Ishikawa (cell line): Measurements from ENCODE around the gene CHST10.

Source experiments
- CEBPB ChIP-seq: IDR thresholded peaks from 2 replicates; pipeline ENCODE4 v1.6.1; 2012
- CREB1 ChIP-seq: IDR thresholded peaks from 2 replicates; pipeline ENCODE4 v1.6.1; 2012; ENCODE audit warnings: low read depth
- EGR1 ChIP-seq: IDR thresholded peaks from 2 replicates; pipeline ENCODE4 v1.6.1; 2012
- EP300 ChIP-seq: IDR thresholded peaks from 2 replicates; pipeline ENCODE4 v1.6.1; 2012; ENCODE audit warnings: borderline replicate concordance
- FOXM1 ChIP-seq: IDR thresholded peaks from 2 replicates; pipeline ENCODE4 v1.6.1; 2012; ENCODE audit warnings: low read depth, borderline replicate concordance
- MAX ChIP-seq: IDR thresholded peaks from 2 replicates; pipeline ENCODE4 v1.6.1; 2012
- NFIC ChIP-seq: IDR thresholded peaks from 2 replicates; pipeline ENCODE4 v1.6.1; 2012
- RAD21 ChIP-seq: IDR thresholded peaks from 2 replicates; pipeline ENCODE4 v1.6.1; 2012; ENCODE audit warnings: low read depth
- REST ChIP-seq: IDR thresholded peaks from 2 replicates; pipeline ENCODE4 v1.6.1; 2012; ENCODE audit warnings: low read depth, mild to moderate bottlenecking
- TAF1 ChIP-seq: IDR thresholded peaks from 2 replicates; pipeline ENCODE4 v1.6.1; 2012; ENCODE audit warnings: low read depth, mild to moderate bottlenecking
- TCF12 ChIP-seq: IDR thresholded peaks from 2 replicates; pipeline ENCODE4 v1.6.1; 2012; ENCODE audit warnings: low read depth
- TEAD4 ChIP-seq: IDR thresholded peaks from 2 replicates; pipeline ENCODE4 v1.6.1; 2012
- USF1 ChIP-seq: IDR thresholded peaks from 2 replicates; pipeline ENCODE4 v1.6.1; 2012
- YY1 ChIP-seq: IDR thresholded peaks from 2 replicates; pipeline ENCODE4 v1.6.1; 2012; ENCODE audit warnings: low read depth
- ZBTB7A ChIP-seq: IDR thresholded peaks from 2 replicates; pipeline ENCODE4 v1.6.1; 2012; ENCODE audit warnings: low read depth

CHST10 gene

DNA sequence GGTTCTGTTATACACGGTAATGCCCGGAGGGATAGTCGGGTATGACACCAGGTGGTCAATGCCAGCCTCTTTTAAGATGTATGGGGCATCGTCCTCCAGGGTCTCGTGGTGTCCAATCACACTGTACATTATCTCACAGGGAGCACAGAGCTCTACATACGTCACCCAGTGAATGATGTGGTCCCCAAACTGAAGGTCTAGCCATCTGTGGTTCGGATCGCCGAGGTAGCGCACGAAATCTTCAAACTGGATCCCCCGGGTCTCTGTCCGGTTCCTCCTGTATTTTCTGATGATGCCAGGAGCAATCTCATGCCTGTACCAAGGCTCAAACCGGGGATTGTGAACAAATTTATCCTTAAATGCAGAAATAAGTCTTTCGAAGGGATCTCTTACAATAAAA lies 24.1 kb downstream of the CHST10 start:
- TF ChIP-seq CREB1 (no peak), FOXM1 (no peak), RAD21 (no peak), ZBTB7A (no peak), MAX (no peak), REST (no peak), TCF12 (no peak), TAF1 (no peak), YY1 (no peak), EP300 (no peak), CEBPB (no peak), USF1 (no peak), TEAD4 (no peak), EGR1 (no peak), NFIC (no peak)

- TF ChIP-seq EP300 (no peak), CEBPB (no peak), ZBTB7A (no peak), TCF12 (no peak), TAF1 (no peak), NFIC (no peak), EGR1 (no peak), USF1 (no peak), YY1 (no peak), RAD21 (no peak), FOXM1 (no peak), CREB1 (no peak), MAX (no peak), REST (no peak), TEAD4 (no peak)
Measured at GRCh38 chr2:100392715-100393114, 24.8 kb downstream of the CHST10 start.

- TF ChIP-seq REST (no peak), ZBTB7A (no peak), EGR1 (no peak), NFIC (no peak), FOXM1 (no peak)
Measured at GRCh38 chr2:100391735-100392515, 25.5 kb downstream of the CHST10 start.

DNA sequence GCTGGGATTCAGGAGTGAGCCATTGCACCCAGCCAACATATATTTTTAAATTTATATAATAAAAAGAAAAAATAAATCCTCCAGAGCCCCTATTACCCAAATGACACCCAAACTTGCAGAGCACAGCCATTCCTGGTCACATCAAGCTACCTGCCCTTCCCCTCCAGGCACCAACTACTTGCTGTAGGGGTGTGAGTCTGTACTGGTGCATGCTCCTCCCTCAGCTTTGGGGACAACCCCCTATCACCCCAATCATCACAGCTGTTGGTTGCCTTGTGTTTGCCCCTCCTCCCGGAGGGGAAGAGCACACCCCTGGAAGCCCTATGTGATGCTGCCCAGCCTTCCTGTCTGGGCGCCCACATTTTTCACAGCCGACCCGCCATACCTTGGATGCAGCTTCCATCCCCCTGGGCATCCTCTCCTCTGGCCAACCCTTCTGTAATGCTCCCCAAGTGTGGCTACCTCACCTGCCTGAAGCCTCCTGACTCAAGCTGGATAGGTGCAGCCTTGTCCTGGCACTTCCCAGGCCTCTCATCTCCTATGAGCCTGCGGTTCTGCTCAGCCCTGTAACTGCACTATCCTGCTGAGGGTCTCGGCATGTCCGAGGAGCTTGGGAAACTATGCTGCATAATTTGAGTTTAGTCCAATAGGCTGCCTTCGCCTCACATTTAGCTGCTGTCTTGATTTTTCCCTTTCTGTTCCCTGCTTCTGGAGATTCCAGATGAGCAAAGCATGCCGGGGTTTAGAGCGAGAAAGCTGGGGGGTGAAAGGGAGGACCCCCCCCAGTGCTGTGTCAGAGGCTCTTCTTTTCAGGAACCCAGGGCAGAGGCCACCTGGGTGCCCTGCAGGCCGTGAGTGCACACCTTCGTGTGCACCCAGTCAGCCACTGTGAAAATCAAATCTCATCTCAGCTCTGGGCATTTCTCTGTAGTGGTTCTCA lies 27.2 kb downstream of the CHST10 start:
- TF ChIP-seq EP300 (no peak), REST (no peak), CEBPB (no peak), MAX (no peak), EGR1 (no peak), ZBTB7A (no peak), RAD21 (no peak), USF1 (no peak), FOXM1 (no peak), CREB1 (no peak), YY1 (no peak), TCF12 (no peak), NFIC (no peak)
